ENCODE data around the gene FOLH1. TPM values are rescaled to one million over a fixed set of nuclear protein-coding genes. Genes with fewer than 3 reads are reported as not detected.
"Not testable (repeated sequence)": the region's sequence is repeated elsewhere in the genome, so short reads cannot be mapped to it uniquely, and the experiment has no call there.

FOLH1 gene
- total RNA-seq, 1 experiment from 2014 or later: not detected

GRCh38 chr11:49202287-49202976, 6.0 kb downstream of the FOLH1 start:
- DNase-seq: no peak
- no peaks in the 10 kb centered on the region for H3K36me3 ChIP-seq
- no peaks in the 10 kb centered on the region for H3K9me3 ChIP-seq (replicated peaks)
- no peak overlapping the region for H3K4me3 ChIP-seq
- no peak overlapping the region for H3K27ac ChIP-seq
- H3K4me1 ChIP-seq: no peaks in the 10 kb centered on the region
- no peaks in the 10 kb centered on the region for H3K27me3 ChIP-seq

GRCh38 chr11:49196775-49197174, 11.6 kb downstream of the FOLH1 start:
- H3K27me3 ChIP-seq; H3K9me3 ChIP-seq (replicated peaks); H3K27ac ChIP-seq; H3K4me1 ChIP-seq; H3K4me3 ChIP-seq; H3K36me3 ChIP-seq; DNase-seq: not testable (repeated sequence)

- H3K9me3 ChIP-seq (replicated peaks); DNase-seq; H3K36me3 ChIP-seq; H3K27me3 ChIP-seq; H3K4me1 ChIP-seq; H3K27ac ChIP-seq; H3K4me3 ChIP-seq: not testable (repeated sequence)
Measured at GRCh38 chr11:49196002-49196401, 12.4 kb downstream of the FOLH1 start.

DNA sequence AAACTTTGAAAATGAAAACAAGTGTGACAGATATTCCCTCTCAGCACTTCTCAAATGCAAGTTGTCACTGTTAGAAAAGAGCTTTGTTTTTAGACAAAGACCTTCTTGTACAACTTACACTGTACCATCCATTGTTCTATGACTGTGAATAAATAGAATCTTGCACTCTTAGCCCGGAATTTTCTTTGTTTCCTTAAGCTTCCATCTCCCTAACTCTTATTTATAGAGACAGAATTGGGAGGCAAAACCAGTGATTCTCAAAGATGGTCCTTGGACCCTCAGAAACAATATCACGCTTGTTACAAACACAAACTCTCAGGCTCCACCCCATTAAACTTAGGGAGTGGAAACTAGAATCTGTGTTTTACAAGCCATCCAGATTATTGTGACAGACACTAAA, 18.1 kb downstream of the FOLH1 start:
- H3K9me3 ChIP-seq (replicated peaks); H3K27ac ChIP-seq; H3K4me1 ChIP-seq; H3K4me3 ChIP-seq; DNase-seq; H3K36me3 ChIP-seq; H3K27me3 ChIP-seq: not testable (repeated sequence)

DNA sequence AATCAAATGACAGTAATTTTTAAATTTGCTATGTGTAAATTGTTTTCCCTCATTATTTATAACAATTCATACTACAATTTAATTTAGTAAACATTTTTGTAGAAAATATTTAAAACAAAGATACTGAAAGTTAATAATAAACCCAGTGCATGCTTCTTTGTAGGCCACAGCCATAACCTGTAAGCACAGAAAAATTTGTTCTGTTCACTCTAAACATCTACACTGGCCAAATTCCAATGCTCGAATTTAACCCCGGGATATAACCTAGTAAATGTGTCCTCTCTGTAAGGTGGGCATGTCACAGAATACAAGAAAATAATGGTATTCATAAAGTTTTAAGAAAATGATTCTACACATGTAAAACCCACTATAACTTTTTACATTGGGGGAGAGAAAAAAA, 22.2 kb downstream of the FOLH1 start:
- H3K27ac ChIP-seq; H3K9me3 ChIP-seq (replicated peaks); H3K4me3 ChIP-seq; H3K4me1 ChIP-seq; DNase-seq; H3K36me3 ChIP-seq; H3K27me3 ChIP-seq: not testable (repeated sequence)

DNA sequence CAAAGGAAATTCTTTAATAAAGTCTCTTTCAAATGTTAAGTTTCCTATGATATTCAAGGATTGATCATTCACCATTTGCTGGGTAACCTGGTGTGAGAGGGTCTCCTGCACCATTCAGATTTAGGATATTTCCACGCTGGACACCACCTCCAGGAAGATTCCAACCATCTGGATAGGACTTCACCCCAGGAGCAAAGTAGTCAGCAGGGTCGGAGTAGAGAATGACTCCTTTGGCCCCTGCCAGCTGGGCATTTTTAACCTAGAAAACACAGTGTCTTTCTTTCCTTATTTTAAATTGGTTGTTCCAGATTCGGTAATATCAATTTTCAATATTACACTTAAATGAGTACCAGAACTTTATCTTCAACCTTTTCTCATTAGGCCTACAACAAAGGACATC, 22.8 kb downstream of the FOLH1 start:
- H3K4me1 ChIP-seq, DNase-seq: not testable (repeated sequence)

DNA sequence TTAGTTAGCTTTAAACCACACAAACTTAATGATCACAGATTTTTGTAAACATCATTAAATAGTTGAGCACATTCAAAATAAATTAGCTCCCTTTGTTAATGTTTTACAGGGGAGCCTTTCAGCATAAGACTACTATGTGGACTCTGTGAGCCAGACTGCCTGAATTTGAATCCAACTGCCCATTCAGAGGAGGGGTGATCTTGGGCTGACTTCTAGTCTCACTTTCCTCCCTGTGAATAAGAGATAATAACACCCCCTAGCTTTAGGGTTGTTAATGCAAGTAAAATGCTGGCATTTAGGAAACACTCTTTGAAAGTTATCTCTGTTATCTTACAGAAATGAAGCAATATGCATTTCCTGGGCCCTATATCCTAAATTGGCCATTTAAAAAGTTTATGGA, 23.6 kb downstream of the FOLH1 start:
- not testable (repeated sequence) for H3K36me3 ChIP-seq; H3K4me3 ChIP-seq; H3K27me3 ChIP-seq; DNase-seq; H3K27ac ChIP-seq; H3K4me1 ChIP-seq; H3K9me3 ChIP-seq (replicated peaks)

More for the DNA sequence above, 22.8 kb downstream of the FOLH1 start:
- H3K4me3 ChIP-seq; H3K36me3 ChIP-seq; H3K9me3 ChIP-seq (replicated peaks); H3K27me3 ChIP-seq; H3K27ac ChIP-seq: not testable (repeated sequence)

DNA sequence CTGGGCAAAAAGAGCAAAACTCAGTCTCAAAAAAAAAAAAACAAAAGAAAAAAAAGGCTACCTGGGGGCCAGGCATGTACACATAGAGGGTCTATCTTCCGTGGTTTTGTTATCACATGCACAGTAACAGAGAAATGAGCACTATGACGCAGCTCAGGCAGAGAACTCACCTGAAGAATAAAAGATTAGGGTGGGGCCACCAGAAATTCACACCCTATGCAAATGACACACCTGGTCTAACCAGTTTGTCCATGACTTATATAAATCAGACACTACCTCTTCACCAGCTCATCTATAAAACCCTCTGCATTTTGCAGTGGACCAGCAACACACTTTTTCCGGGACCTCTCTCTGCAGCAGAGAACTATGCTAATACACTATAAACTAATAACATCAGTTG, 30.5 kb downstream of the FOLH1 start:
- not testable (repeated sequence) for H3K27ac ChIP-seq; H3K9me3 ChIP-seq (replicated peaks); H3K4me1 ChIP-seq; H3K27me3 ChIP-seq; H3K4me3 ChIP-seq; H3K36me3 ChIP-seq; DNase-seq

GRCh38 chr11:49175378-49175777, 33.0 kb downstream of the FOLH1 start:
- not testable (repeated sequence) for H3K27me3 ChIP-seq; H3K4me1 ChIP-seq; H3K27ac ChIP-seq; H3K9me3 ChIP-seq (replicated peaks); H3K36me3 ChIP-seq; DNase-seq; H3K4me3 ChIP-seq

- not testable (repeated sequence) for DNase-seq, H3K4me3 ChIP-seq
Measured at GRCh38 chr11:49174691-49175366, 33.6 kb downstream of the FOLH1 start.

DNA sequence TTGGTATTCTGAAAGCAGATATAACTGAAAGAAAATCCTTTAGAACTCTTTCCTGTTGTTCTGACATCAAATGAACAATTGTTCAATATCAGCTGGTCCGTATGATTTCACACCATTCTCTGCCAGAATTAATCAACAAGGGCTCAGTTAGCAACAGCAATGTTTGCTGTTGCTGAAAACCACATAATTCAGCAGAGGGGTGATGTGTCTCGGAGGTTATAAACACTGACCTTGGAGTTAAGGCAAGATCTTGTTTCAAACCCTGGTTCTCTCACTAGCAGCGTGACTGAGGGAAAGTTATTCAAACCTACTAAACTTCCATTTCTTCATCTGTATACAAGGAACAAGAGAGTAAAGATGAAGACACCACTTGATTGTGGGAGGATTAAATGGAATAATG, 36.8 kb downstream of the FOLH1 start:
- H3K36me3 ChIP-seq; H3K4me3 ChIP-seq; H3K27ac ChIP-seq; DNase-seq; H3K9me3 ChIP-seq (replicated peaks); H3K27me3 ChIP-seq; H3K4me1 ChIP-seq: not testable (repeated sequence)

More at GRCh38 chr11:49174691-49175366, 33.6 kb downstream of the FOLH1 start:
- not testable (repeated sequence) for H3K27me3 ChIP-seq; H3K4me1 ChIP-seq; H3K9me3 ChIP-seq (replicated peaks); H3K27ac ChIP-seq; H3K36me3 ChIP-seq

- H3K27ac ChIP-seq; H3K27me3 ChIP-seq; H3K4me3 ChIP-seq; H3K4me1 ChIP-seq; H3K36me3 ChIP-seq; DNase-seq; H3K9me3 ChIP-seq (replicated peaks): not testable (repeated sequence)
Measured at GRCh38 chr11:49169579-49169978, 38.8 kb downstream of the FOLH1 start.

DNA sequence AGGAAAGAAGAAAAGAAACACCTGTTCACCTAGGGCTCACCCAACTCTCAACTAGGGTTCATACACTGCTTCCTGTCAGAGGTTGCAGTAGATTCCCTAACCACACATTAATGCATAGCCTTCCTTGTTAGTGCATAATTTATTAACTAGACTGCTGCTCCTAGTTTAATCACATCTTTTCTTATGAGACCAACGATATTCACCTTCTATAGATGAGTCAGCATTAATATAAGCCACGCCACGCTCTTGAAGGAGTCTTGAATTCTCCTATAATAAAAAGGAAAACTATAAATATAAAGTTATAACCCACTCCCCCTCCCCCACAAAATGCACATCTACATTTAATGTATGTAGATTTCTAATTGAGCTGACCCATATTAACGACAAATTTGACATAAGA, 39.4 kb downstream of the FOLH1 start:
- H3K4me1 ChIP-seq; H3K36me3 ChIP-seq; DNase-seq; H3K4me3 ChIP-seq; H3K27ac ChIP-seq; H3K27me3 ChIP-seq; H3K9me3 ChIP-seq (replicated peaks): not testable (repeated sequence)

- DNase-seq: no peak
Measured at GRCh38 chr11:49151211-49151610, 57.2 kb downstream of the FOLH1 start.

GRCh38 chr11:49102356-49102755, 106.0 kb downstream of the FOLH1 start:
- H3K27ac ChIP-seq; H3K4me3 ChIP-seq; H3K27me3 ChIP-seq; H3K9me3 ChIP-seq (replicated peaks); H3K36me3 ChIP-seq; DNase-seq; H3K4me1 ChIP-seq: not testable (repeated sequence)

More at GRCh38 chr11:49151211-49151610, 57.2 kb downstream of the FOLH1 start:
- Histone ChIP-seq H3K4me3 (no peak overlapping the region), H3K9me3 (replicated peaks) (no peaks in the 10 kb centered on the region), H3K27me3 (no peaks in the 10 kb centered on the region), H3K36me3 (no peaks in the 10 kb centered on the region), H3K27ac (no peak overlapping the region), H3K4me1 (no peaks in the 10 kb centered on the region)
